Measurements from ENCODE around the gene COL4A2. TPM values are rescaled to one million over a fixed set of nuclear protein-coding genes. Genes with fewer than 3 reads are reported as not detected.

COL4A2 gene
- total RNA-seq, 1 donor from 2014 or later, result 511 TPM

DNA sequence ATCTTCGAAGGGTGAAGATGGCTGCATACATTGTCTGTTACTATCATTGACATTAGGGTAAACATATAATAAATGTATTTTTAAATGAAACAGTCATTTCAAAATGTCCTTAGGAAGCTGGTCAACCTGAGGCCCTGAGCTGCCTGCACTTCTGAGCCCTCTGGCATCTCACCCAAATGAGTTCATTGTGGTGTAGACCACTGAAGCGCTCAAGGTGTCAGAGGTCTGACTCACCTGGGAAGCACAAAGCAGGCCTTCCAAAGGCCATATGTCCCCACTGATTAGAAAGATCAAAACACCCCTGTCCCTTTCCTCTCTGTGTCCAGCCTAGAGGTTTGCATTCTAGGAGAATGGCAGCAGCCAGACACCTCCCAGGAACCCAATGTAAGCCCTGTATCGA, 59.6 kb downstream of the COL4A2 start:
- Histone ChIP-seq H3K9me3 (ENCODE audit: control insufficient read depth in 3 of 3, low read length in 3 of 3) (no peaks in the 10 kb centered on the region), H3K27ac (ENCODE audit: low read depth, low read length) (no peak overlapping the region), H3K4me1 (ENCODE audit: control insufficient read depth in 3 of 3, insufficient read depth in 3 of 3, low read length in 3 of 3) (peaks cover 3 to 6% (median 4%) of the 10 kb centered on the region in 3 donors), H3K9ac (ENCODE audit: low read depth in 1 of 3, low read length in 3 of 3) (no peak overlapping the region), H3K4me3 (ENCODE audit: low read length in 3 of 3) (no peak overlapping the region), H3K36me3 (ENCODE audit: control insufficient read depth in 3 of 3, insufficient read depth in 3 of 3, low read length in 3 of 3) (no peaks in the 10 kb centered on the region), H3K27me3 (ENCODE audit: control insufficient read depth in 3 of 3, insufficient read depth in 3 of 3, low read length in 3 of 3) (peaks cover 0 to 3% (median 0%) of the 10 kb centered on the region in 3 donors)

DNA sequence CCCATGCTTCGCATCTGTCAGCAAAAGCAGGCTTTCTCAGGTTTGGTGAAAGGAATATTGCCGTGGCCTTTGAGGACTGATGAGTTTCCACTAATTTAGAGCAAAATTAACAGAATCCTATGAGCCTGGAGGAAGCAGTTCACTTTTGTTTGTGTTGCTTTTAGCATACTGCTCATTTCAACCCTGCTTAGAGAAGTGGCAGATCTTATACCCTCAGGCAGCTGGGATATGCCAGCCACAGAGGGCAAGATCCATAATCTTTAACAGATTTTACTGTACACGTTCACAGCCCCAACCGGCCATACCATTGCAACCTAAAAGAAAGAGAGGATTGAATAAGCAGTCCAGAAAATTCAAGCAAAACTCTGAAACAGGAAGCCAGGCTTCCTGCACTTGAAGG, 60.5 kb downstream of the COL4A2 start:
- H3K9me3 ChIP-seq (ENCODE audit: control insufficient read depth in 3 of 3, low read length in 3 of 3), result no peaks in the 10 kb centered on the region
- peaks cover 0 to 4% (median 2%) of the 10 kb centered on the region in 3 donors for H3K4me1 ChIP-seq (ENCODE audit: control insufficient read depth in 3 of 3, insufficient read depth in 3 of 3, low read length in 3 of 3)
- peaks cover 0 to 2% (median 0%) of the 10 kb centered on the region in 3 donors for H3K27me3 ChIP-seq (ENCODE audit: control insufficient read depth in 3 of 3, insufficient read depth in 3 of 3, low read length in 3 of 3)
- no peak overlapping the region for H3K4me3 ChIP-seq (ENCODE audit: low read length in 3 of 3)
- no peak overlapping the region for H3K9ac ChIP-seq (ENCODE audit: low read depth in 1 of 3, low read length in 3 of 3)
- H3K36me3 ChIP-seq (ENCODE audit: control insufficient read depth in 3 of 3, insufficient read depth in 3 of 3, low read length in 3 of 3), result no peaks in the 10 kb centered on the region
- no peak overlapping the region for H3K27ac ChIP-seq (ENCODE audit: low read depth, low read length)

DNA sequence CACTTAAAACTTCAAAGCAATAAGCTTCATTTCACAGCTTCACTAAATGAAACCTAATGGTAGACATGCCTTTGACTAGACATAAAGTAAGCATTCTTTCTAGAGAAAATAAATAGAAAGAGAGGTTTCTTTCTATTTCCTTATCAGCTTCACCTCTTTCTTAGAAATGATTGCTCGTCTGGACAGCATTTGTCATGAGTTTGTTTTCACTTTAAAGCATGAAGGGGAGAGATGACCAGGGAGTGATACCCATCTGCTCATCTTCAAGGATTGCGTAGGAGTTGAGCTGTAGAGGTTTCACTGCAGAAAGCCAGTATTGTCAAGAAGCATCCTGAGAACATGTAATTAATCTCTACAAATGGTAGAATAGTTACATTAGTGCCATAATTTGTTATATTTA, 61.3 kb downstream of the COL4A2 start:
- Histone ChIP-seq H3K9ac (ENCODE audit: low read depth in 1 of 3, low read length in 3 of 3) (no peak overlapping the region), H3K4me1 (ENCODE audit: control insufficient read depth in 3 of 3, insufficient read depth in 3 of 3, low read length in 3 of 3) (peaks cover 0 to 4% (median 3%) of the 10 kb centered on the region in 3 donors), H3K27ac (ENCODE audit: low read depth, low read length) (no peak overlapping the region), H3K9me3 (ENCODE audit: control insufficient read depth in 3 of 3, low read length in 3 of 3) (no peaks in the 10 kb centered on the region), H3K4me3 (ENCODE audit: low read length in 3 of 3) (no peak overlapping the region), H3K36me3 (ENCODE audit: control insufficient read depth in 3 of 3, insufficient read depth in 3 of 3, low read length in 3 of 3) (no peaks in the 10 kb centered on the region), H3K27me3 (ENCODE audit: control insufficient read depth in 3 of 3, insufficient read depth in 3 of 3, low read length in 3 of 3) (peaks cover 0 to under 1% (median under 1%) of the 10 kb centered on the region in 3 donors)

DNA sequence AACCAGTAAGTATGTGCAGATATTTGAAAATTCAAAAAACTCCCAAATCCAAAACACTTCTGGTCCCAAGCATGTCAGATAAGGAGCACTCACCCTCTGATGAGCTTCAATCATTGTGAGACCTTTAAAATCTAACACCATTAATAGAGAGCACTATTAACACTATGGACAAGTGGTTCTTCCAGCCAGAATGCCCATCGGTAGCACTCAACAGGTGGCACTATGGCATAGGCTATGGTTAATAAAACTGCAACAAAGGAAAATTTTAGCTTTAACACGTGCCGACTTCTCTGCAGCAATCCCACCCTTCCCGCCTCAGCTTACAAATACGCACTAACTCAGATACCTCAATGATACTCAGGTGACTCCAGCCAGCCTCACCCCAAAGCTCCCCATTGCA, 62.3 kb downstream of the COL4A2 start:
- no peak overlapping the region for H3K4me3 ChIP-seq (ENCODE audit: low read length in 3 of 3)
- H3K36me3 ChIP-seq (ENCODE audit: control insufficient read depth in 3 of 3, insufficient read depth in 3 of 3, low read length in 3 of 3), result no peaks in the 10 kb centered on the region
- peaks cover 0 to 12% (median 10%) of the 10 kb centered on the region in 3 donors for H3K4me1 ChIP-seq (ENCODE audit: control insufficient read depth in 3 of 3, insufficient read depth in 3 of 3, low read length in 3 of 3)
- no peak overlapping the region for H3K9ac ChIP-seq (ENCODE audit: low read depth in 1 of 3, low read length in 3 of 3)
- H3K27me3 ChIP-seq (ENCODE audit: control insufficient read depth in 3 of 3, insufficient read depth in 3 of 3, low read length in 3 of 3), result peaks cover 0 to 4% (median 4%) of the 10 kb centered on the region in 3 donors
- H3K9me3 ChIP-seq (ENCODE audit: control insufficient read depth in 3 of 3, low read length in 3 of 3), result no peaks in the 10 kb centered on the region
- H3K27ac ChIP-seq (ENCODE audit: low read depth, low read length), result no peak overlapping the region

DNA sequence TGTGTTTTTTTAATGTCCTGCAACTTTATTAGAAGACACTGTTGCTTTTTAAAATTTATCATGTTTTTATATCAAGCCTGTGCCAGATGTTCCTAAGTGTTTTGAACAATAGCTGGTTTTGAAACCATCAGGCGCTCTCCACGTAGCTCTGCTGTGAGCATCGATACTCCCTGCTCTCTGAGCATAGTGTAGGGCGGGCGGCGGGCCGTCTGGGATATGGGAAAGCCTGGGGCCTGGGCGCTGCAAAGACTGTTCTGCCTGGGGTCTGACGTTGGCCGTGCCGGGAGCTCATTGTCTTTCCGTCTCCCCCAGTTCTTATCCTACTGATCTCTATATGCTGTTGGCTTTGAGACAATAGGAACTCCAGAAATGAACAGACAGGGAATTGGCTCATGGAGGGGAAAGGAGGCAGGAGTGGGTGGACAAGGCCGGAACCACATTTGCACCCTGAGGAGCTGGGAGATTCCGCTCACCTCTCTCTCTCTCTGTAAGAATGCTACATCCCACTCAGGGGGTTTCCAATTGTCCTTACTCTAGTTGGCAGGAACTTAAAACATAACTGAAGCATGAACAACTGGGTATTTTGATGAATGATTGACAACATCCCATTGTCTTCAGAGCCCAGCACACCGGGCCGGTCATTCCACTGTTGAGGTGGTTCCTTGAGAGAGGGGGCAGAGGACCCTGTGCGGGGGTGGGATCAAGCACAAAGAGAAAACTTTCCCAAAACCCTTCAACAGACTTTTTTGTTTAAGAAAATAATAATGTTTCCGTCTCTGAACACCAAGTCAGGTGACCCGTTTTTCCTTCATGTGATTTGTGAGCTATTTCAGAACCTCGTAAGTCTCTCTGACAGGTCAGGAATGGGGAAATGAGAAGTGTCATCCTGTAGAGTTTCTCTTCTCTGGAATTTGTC, 64.7 kb downstream of the COL4A2 start:
- Histone ChIP-seq H3K27me3 (ENCODE audit: control insufficient read depth in 3 of 3, insufficient read depth in 3 of 3, low read length in 3 of 3) (peaks cover 0 to 7% (median 4%) of the 10 kb centered on the region in 3 donors), H3K9ac (ENCODE audit: low read depth in 1 of 3, low read length in 3 of 3) (no peak overlapping the region), H3K4me1 (ENCODE audit: control insufficient read depth in 3 of 3, insufficient read depth in 3 of 3, low read length in 3 of 3) (peaks cover 4 to 24% (median 18%) of the 10 kb centered on the region in 3 donors), H3K27ac (ENCODE audit: low read depth, low read length) (peak overlapping the region; percentile 36), H3K4me3 (ENCODE audit: low read length in 3 of 3) (no peak overlapping the region), H3K9me3 (ENCODE audit: control insufficient read depth in 3 of 3, low read length in 3 of 3) (no peaks in the 10 kb centered on the region), H3K36me3 (ENCODE audit: control insufficient read depth in 3 of 3, insufficient read depth in 3 of 3, low read length in 3 of 3) (no peaks in the 10 kb centered on the region)

DNA sequence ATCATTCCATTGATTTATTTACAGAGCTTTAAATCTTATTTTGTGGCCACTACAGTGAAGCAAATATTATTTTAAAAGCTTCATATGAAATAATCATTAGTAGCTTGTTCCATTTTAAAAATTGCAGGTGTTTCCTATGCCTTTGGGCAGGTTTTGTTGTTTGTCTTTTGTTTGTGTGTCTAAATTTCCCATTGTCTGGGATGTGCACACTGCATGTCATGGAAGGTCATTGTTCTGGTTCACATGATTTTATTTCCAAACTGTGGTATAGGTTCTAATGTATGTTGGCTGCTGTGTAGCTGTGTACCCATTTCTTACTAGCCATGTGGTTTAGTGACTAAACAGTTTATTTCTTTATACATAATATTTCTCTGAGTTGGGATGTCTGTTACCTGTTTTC, 65.6 kb downstream of the COL4A2 start:
- no peak overlapping the region for H3K9ac ChIP-seq (ENCODE audit: low read depth in 1 of 3, low read length in 3 of 3)
- no peaks in the 10 kb centered on the region for H3K9me3 ChIP-seq (ENCODE audit: control insufficient read depth in 3 of 3, low read length in 3 of 3)
- peaks cover 0 to 7% (median 4%) of the 10 kb centered on the region in 3 donors for H3K27me3 ChIP-seq (ENCODE audit: control insufficient read depth in 3 of 3, insufficient read depth in 3 of 3, low read length in 3 of 3)
- peaks cover 9 to 30% (median 24%) of the 10 kb centered on the region in 3 donors for H3K4me1 ChIP-seq (ENCODE audit: control insufficient read depth in 3 of 3, insufficient read depth in 3 of 3, low read length in 3 of 3)
- no peaks in the 10 kb centered on the region for H3K36me3 ChIP-seq (ENCODE audit: control insufficient read depth in 3 of 3, insufficient read depth in 3 of 3, low read length in 3 of 3)
- H3K27ac ChIP-seq (ENCODE audit: low read depth, low read length), result no peak overlapping the region
- no peak overlapping the region for H3K4me3 ChIP-seq (ENCODE audit: low read length in 3 of 3)

DNA sequence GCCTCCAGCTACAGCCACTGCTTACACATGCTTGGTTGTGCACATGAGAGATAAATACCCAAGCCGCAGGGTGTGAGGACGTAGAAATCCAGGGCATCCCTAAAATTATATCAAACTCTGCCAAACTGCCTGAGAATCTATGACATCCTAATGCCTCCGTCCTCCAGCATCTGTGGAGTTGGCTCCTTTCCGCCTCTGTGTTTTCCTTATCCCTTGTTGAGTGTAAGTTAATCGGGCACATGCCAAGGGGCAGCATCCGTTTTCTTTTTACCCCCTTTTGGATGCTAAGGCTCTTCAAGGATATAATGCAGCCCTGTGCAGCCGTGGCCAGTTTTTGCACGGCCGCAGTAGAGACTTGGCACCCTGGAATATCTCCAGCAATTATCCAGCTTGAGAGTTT, 66.5 kb downstream of the COL4A2 start:
- H3K36me3 ChIP-seq (ENCODE audit: control insufficient read depth in 3 of 3, insufficient read depth in 3 of 3, low read length in 3 of 3), result no peaks in the 10 kb centered on the region
- no peaks in the 10 kb centered on the region for H3K9me3 ChIP-seq (ENCODE audit: control insufficient read depth in 3 of 3, low read length in 3 of 3)
- no peak overlapping the region for H3K27ac ChIP-seq (ENCODE audit: low read depth, low read length)
- peaks cover 9 to 33% (median 25%) of the 10 kb centered on the region in 3 donors for H3K4me1 ChIP-seq (ENCODE audit: control insufficient read depth in 3 of 3, insufficient read depth in 3 of 3, low read length in 3 of 3)
- H3K4me3 ChIP-seq (ENCODE audit: low read length in 3 of 3), result no peak overlapping the region
- H3K27me3 ChIP-seq (ENCODE audit: control insufficient read depth in 3 of 3, insufficient read depth in 3 of 3, low read length in 3 of 3), result peaks cover 0 to 7% (median 4%) of the 10 kb centered on the region in 3 donors
- H3K9ac ChIP-seq (ENCODE audit: low read depth in 1 of 3, low read length in 3 of 3), result no peak overlapping the region

DNA sequence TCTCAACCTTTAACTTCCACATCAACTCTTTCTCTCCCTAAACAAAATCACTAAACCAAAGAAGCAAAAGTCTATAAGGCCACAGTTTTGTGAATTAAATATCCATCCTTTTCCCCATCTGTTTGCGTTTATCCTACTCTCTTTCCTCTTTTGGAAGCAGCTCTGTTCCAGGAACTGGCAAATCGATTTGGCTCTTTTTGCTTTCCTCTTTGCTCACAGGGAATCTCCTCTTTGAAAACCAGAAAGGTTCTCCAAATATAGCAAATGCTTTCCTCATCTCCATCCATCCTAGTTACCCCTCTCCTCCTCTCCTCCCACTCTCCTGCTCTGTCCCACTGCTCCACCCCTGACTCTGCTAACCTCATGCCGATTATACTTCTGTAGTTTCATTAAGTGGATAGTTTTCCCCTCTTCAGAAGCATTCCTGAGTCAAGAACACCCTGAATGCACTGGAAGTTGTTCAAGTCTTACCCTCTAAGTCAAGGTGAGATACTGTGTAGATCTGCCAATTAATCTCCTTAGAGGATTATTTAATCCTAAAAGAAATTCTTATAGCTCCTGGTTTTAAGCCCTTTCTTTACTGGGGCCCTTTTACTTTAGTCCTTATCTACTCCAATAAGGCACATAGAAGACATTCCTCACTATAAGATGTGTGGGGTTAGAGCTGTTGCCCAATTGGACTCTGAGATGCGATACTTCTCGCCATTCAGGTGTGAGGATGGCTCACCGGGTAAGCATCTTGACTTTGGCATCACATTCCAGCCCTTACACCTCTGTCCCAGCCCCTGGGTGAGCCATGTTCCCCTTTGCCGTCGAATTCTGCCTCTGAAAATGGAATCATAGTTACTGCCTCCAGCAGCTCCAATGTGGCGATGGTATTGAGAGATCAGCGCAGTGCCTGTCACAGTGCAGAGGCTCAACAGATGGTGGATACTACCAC, 67.6 kb downstream of the COL4A2 start:
- Histone ChIP-seq H3K36me3 (ENCODE audit: control insufficient read depth in 3 of 3, insufficient read depth in 3 of 3, low read length in 3 of 3) (no peaks in the 10 kb centered on the region), H3K9me3 (ENCODE audit: control insufficient read depth in 3 of 3, low read length in 3 of 3) (no peaks in the 10 kb centered on the region), H3K4me1 (ENCODE audit: control insufficient read depth in 3 of 3, insufficient read depth in 3 of 3, low read length in 3 of 3) (peaks cover 12 to 37% (median 35%) of the 10 kb centered on the region in 3 donors), H3K9ac (ENCODE audit: low read depth in 1 of 3, low read length in 3 of 3) (no peak overlapping the region), H3K27ac (ENCODE audit: low read depth, low read length) (no peak overlapping the region), H3K27me3 (ENCODE audit: control insufficient read depth in 3 of 3, insufficient read depth in 3 of 3, low read length in 3 of 3) (peaks cover 0 to 7% (median 4%) of the 10 kb centered on the region in 3 donors), H3K4me3 (ENCODE audit: low read length in 3 of 3) (no peak overlapping the region)

DNA sequence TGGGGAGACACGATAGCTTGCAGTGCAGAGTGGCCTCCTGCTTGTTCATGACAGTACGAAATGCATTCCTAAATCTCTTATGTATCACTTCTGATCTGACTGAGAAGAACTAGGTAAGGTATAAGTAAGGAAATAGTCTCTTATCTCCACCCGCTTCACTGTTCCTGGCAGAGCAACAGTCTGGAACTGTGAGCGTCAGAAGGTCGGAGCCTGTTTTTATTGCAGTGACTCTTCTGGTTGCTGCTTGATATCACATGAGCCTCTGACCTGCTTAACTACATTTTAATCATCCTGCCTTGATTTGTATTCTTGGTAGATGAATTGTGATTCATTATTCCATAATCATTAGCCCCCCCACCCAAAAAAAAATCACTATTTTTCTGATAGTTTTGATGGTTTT, 69.0 kb downstream of the COL4A2 start:
- H3K4me1 ChIP-seq (ENCODE audit: control insufficient read depth in 3 of 3, insufficient read depth in 3 of 3, low read length in 3 of 3), result peaks cover 12 to 44% (median 42%) of the 10 kb centered on the region in 3 donors
- H3K4me3 ChIP-seq (ENCODE audit: low read length in 3 of 3), result no peak overlapping the region
- no peak overlapping the region for H3K9ac ChIP-seq (ENCODE audit: low read depth in 1 of 3, low read length in 3 of 3)
- H3K27me3 ChIP-seq (ENCODE audit: control insufficient read depth in 3 of 3, insufficient read depth in 3 of 3, low read length in 3 of 3), result peaks cover 0 to 7% (median 4%) of the 10 kb centered on the region in 3 donors
- no peaks in the 10 kb centered on the region for H3K9me3 ChIP-seq (ENCODE audit: control insufficient read depth in 3 of 3, low read length in 3 of 3)
- H3K36me3 ChIP-seq (ENCODE audit: control insufficient read depth in 3 of 3, insufficient read depth in 3 of 3, low read length in 3 of 3), result peaks cover 0 to 4% (median 0%) of the 10 kb centered on the region in 3 donors
- no peak overlapping the region for H3K27ac ChIP-seq (ENCODE audit: low read depth, low read length)

Measured in skeletal muscle tissue (tissue), 4 donors.